Nephron (organoid): ENCODE results near the gene SNX7.

Source experiments
- H3K27ac Mint-ChIP-seq, 3 experiments: 2 replicates each; pipeline ENCODE4 v1.8.0; 2020; ENCODE audit warnings: mixed read lengths in 3 of 3, mild to moderate bottlenecking in 2 of 3, moderate library complexity in 1 of 3
- H3K27me3 Mint-ChIP-seq: 2 replicates; pipeline ENCODE4 v1.8.0; 2021; ENCODE audit warnings: low read depth, mild to moderate bottlenecking, moderate library complexity, mixed read lengths
- H3K36me3 Mint-ChIP-seq: 2 replicates; pipeline ENCODE4 v1.8.0; 2020; ENCODE audit warnings: low read depth, mixed read lengths
- H3K4me1 Mint-ChIP-seq: 2 replicates; pipeline ENCODE4 v1.8.0; 2020; ENCODE audit warnings: mixed read lengths
- H3K4me3 Mint-ChIP-seq, 3 experiments: 2 replicates each; pipeline ENCODE4 v1.8.0; 2020; ENCODE audit warnings: mild to moderate bottlenecking in 3 of 3, mixed read lengths in 3 of 3, moderate library complexity in 2 of 3
- H3K9me3 Mint-ChIP-seq: 2 replicates; pipeline ENCODE4 v1.8.0; 2020; ENCODE audit warnings: mixed read lengths
- CTCF ChIP-seq, 3 experiments: fragments of 200-600 bp; sonication (generic); IDR thresholded peaks; one replicate each; pipeline ENCODE4 v1.5.0; 2021; ENCODE audit warnings: antibody characterized with exemption in 3 of 3; ENCODE audit not compliant: unreplicated experiment in 3 of 3

Gene SNX7

GRCh38 chr1:98796049-98796448 is 134.5 kb downstream of the SNX7 start:
- no peaks in the 10 kb centered on the region for H3K36me3 Mint-ChIP-seq
- no peaks in the 10 kb centered on the region for H3K27me3 Mint-ChIP-seq
- H3K4me1 Mint-ChIP-seq, result no peaks in the 10 kb centered on the region
- no peaks in the 10 kb centered on the region for H3K9me3 Mint-ChIP-seq
- H3K4me3 Mint-ChIP-seq, result no peak overlapping the region
- no peak for TF ChIP-seq CTCF (IDR thresholded peaks at IDR 0.05; ENCODE audit: unreplicated experiment in 3 of 3)
- no peak overlapping the region for H3K27ac Mint-ChIP-seq

- no peak overlapping the region for H3K4me3 Mint-ChIP-seq
- no peak overlapping the region for H3K27ac Mint-ChIP-seq
- no peaks in the 10 kb centered on the region for H3K9me3 Mint-ChIP-seq
- no peaks in the 10 kb centered on the region for H3K4me1 Mint-ChIP-seq
- no peaks in the 10 kb centered on the region for H3K36me3 Mint-ChIP-seq
- no peak for TF ChIP-seq CTCF (IDR thresholded peaks at IDR 0.05; ENCODE audit: unreplicated experiment in 3 of 3)
- H3K27me3 Mint-ChIP-seq, result no peaks in the 10 kb centered on the region
Observed at GRCh38 chr1:98797506-98797905, 136.0 kb downstream of the SNX7 start.
